HG03521 (cell line): ENCODE results near the gene DIS3L2.

Experiments
- ATAC-seq: cut with Tn5 transposase; IDR thresholded peaks from one replicate; pipeline ENCODE4 v1.9.1; 2021; ENCODE audit warnings: mild to moderate bottlenecking, moderate library complexity; ENCODE audit not compliant: unreplicated experiment

Gene DIS3L2

DNA sequence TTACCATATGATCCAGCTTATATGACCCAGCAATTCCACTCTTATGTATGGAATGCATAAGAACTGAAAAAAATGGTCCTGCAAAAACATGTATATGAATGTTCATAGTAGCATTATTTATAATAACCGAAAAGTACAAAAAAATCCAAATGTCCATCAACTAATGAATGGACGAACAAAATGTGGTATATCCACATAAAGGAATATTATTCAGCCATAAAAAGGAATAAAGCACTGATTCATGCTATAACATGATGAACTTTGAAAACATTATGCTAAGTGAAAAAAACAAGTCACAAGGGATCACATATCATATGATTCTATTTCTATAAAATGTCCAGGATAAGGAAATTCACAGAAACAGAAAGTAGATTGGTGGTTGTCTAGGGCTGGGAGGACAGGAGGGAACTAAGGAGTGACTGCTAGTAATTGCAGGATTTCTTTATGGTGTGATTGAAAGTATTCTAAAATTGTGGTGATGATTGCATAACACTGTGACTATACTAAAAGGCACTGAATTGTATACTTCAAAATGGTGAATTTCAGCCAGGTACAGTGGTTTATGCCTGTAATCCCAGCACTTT, 10.0 kb upstream of the DIS3L2 start:
- no peak for ATAC-seq

DNA sequence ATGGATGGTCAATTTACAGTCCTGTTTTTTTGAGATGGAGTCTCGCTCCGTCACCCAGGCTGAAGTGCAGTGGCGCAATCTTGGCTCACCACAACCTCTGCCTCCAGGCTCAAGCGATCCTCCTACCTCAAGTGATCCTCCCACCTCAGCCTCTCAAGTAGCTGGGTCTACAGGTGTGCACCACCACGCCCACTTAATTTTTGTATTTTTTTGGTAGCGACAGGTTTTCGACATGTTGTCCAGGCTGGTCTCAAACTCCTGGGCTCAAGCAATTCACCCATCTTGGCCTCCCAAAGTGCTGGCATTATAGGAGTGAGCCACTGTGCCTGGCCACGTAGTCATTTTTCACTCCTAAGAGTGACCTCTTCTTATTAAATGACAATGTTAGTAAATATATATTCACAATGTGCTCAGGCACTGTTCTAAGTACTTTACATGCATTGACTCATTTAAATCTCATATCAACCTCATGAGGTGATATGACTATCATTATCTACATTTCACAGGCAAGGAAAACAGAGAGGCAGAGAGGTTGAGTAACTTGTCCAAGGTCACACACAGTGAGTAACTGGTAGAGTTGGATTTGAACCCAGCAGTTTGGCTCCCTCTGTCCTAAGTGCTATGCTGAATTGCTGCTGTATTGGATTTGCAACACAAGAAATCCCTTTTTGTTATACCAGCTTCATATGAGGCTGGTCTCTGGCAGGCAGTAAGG, 5.6 kb upstream of the DIS3L2 start:
- no peak for ATAC-seq

- ATAC-seq, result no peak
Measured at GRCh38 chr2:231957913-231958763, 3.4 kb upstream of the DIS3L2 start.

DNA sequence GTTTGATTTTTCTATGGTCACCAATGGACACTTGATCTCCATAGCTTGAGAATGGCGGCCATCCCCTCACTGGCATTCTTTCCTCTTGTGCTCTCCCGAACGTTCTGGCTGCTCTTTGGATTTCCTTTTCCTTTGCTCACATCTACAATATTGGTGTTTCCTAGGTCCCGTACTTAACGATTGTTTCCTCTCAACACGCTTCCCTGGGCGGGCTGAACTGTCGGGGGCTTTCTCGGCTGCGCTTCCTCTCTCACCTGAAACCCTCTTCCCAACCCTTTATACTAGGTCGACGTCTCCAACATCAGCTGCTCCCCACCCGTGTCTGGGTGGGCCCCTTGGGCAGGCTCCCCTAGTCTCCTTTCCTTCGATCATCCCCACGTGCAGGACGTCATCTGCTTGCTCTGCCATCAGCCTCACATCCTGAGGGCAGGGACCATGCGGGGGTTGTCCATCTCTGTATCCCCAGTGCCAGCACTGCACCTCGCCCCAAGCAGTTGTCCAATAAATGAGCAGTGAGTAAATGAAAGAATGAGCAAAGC, 634 bp upstream of the DIS3L2 start:
- ATAC-seq, result peak; percentile 21

DNA sequence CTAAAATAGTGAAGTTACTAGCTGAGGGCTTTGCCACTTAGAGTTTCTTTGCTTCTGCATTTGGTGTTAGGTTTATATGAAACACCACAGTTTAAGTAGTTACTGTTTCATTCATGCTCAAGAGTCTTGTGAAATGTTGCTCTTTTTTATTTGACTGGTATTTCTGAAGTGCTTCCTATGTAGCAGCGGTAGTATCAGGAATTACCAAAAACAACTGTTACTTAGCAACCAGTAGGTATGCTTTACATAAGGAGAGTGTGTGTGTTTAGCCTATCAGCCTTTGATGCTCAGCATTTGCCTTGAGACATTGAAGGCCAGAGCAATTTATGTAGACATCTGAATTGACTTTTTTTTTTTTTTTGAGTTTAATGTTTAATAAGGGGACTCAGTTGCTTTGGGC, 3.6 kb downstream of the DIS3L2 start:
- ATAC-seq, result no peak

GRCh38 chr2:231966886-231967285, 5.4 kb downstream of the DIS3L2 start:
- no peak for ATAC-seq

GRCh38 chr2:231968820-231969219, 7.3 kb downstream of the DIS3L2 start:
- ATAC-seq, result no peak

DNA sequence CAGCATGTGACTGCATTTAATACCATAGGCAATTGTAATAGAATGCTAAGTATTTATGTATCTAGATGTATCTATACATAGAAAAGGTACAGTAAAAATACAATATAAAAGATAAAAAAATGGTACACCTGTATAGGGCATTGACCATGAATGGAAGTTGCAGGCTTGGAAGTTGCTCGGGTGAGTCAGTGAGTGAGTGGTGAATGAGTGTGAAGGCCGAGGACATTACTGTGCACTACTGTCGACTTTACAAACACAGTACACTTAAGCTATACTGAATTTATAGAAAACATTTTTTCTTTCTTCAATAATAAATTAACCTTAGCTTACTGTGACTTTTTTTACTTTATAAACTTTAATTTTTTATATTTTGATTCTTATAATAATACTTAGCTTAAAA, 8.9 kb downstream of the DIS3L2 start:
- no peak for ATAC-seq

DNA sequence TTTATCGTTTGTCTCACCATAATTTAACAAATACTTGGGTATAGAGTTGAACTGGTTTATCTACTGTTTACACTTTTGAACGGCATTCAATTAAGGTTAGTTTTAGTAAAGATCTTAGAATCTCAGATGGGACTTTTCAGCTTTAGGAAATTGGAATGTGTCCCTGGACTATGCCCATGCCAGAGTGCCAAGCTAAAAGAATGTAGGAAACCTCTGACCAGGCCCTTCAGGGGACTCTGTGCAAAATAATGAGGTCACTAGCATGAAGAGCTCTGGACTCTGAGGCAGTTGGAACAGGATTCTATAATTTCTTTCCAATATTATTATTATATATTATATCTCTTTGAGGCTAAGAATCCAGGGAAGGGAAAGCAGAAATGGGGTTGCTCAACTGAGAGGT, 13.5 kb downstream of the DIS3L2 start:
- ATAC-seq, result no peak

- no peak for ATAC-seq
Measured at GRCh38 chr2:231977430-231977829, 15.9 kb downstream of the DIS3L2 start.

DNA sequence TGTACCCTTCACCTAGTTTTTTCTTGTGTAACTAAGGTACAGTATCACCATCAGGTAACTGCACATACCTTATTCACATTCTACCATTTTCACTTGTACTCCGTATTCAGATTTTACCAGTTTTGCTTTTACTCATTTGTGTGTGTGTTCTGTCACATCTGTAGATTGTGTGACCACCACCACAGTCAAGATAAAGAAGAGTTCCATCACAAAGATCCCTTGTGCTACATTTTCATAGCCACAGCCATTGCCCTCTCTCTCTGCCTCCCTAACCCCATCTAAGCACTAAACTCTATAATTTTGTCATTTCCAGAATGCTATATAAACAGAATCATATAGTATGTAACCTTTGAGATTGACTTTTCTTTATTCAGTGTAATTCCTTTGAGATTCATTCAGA, 23.5 kb downstream of the DIS3L2 start:
- ATAC-seq, result no peak

DNA sequence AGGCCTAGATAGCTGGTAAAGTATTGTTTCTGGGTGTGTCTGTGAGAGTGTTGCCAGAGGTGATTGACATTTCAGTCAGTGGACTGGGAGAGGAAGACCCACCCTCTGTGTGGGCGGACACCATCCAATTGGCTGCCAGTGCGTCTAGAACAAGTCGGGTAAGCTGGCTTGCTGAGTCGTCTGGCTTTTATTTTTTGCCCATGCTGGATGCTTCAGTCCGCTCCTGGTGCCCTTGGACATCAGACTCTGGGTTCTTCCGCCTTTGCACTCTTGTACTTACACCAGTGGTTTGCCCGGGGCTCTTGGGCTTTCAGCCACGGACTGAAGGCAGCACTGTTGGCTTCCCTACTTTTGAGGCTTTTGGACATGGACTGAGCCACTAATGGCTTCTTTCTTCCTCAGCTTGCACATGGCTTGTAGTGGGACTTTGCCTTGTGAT, 24.3 kb downstream of the DIS3L2 start:
- ATAC-seq, result no peak

GRCh38 chr2:231987124-231987727, 25.7 kb downstream of the DIS3L2 start:
- no peak for ATAC-seq

DNA sequence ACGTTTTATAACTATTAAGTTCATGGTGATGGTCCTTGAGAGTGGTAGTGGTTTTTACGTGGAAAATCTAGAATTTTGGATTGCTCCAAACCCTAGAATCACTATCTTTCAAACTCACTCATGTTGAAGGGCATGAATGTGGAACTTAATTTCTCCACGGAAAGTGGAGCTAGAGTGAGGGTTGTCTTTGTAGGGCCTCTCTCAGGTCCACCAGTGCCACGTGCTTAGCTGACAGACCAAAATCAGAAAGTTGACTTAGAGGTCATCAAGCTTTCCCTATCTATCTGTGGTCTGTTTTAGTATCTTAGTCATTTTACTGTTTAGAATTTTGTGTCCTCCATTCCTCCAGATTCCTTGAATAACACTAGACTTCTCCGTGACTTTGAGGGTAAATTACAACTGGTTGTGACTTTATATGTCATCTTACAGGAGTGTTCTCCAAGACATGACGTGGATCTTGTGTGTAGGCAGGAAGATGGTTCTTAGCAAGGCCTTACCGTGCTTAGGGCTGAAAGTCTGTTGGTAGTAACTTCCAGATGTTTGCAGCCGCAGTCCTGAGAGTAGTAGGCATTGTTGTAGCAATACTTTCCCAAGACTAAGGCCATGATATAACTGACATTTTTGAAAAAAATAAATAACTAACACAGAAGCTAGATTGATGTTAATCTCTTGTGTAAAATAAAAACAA, 26.8 kb downstream of the DIS3L2 start:
- no peak for ATAC-seq

GRCh38 chr2:231991664-231992063, 30.2 kb downstream of the DIS3L2 start:
- no peak for ATAC-seq

DNA sequence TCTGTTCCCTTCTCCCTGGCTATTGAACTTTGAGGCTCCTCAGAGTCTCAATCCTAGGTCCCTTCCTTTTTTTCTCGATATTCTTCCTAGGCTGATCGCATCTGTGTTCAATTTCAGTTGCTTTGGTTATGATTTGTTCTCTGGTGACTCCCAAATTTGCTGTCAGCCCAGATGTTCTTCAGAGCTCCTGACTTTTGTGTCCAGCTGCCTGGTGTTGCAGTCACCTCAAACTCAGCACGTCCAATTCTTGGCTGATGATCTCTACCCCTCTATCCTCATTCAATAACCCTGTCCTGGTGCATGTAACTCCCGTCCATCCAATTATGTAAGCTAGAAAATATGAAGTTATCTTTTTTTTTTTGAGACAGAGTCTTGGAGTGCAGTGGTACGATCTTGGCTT, 31.4 kb downstream of the DIS3L2 start:
- ATAC-seq, result no peak

GRCh38 chr2:231996797-231997540, 35.5 kb downstream of the DIS3L2 start:
- ATAC-seq, result no peak

- ATAC-seq, result no peak
Measured at GRCh38 chr2:231998046-231998445, 36.5 kb downstream of the DIS3L2 start.

GRCh38 chr2:232000439-232000838, 38.9 kb downstream of the DIS3L2 start:
- ATAC-seq, result no peak

DNA sequence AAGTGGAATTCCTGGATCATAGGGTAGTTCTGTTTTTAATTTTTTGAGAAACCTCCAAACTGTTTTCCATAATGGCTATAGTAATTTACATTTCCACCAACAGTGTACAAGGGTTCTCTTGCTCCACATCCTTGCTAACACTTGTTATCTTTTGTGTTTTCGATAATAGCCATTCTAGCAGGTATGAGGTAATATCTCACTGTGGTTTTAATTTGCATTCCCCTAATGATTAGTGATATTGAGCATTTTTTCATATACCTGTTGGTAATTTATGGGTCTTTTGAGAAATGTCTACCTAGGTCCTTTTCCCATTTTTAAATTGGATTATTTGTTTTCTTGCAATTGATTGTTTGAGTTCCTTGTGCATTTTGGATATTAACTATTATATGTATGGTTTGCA, 39.6 kb downstream of the DIS3L2 start:
- ATAC-seq, result no peak
